ENCODE measurements around the gene FBXW9. TPM values are rescaled to one million over a fixed set of nuclear protein-coding genes. Genes with fewer than 3 reads are reported as not detected.

The FBXW9 gene
- total RNA-seq, 3 donors from 2014 or later, result 6.0 to 8.9 (median 7.8) TPM

- ATAC-seq (no peak), DNase-seq (no peak)
- no peaks in the 10 kb centered on the region for H3K9me3 ChIP-seq
- intact Hi-C loops (cut with DNase I, micrococcal nuclease), result loop anchor here in 1 of 2 donors (10.0 kb wide), 1 partner anchor 96 kb away; no protein-coding TSS in a partner anchor
- H3K36me3 ChIP-seq (ENCODE audit: low read depth), result peaks cover under 1% of the 10 kb centered on the region
- peaks cover 33% of the 10 kb centered on the region for H3K4me1 ChIP-seq (ENCODE audit: low read depth)
- TF ChIP-seq CTCF (IDR thresholded peaks at IDR 0.05), result no peak
- H3K4me3 ChIP-seq, result peak overlapping the region; percentile 77
These were observed 26.1 kb downstream of the FBXW9 start for GRCh38 chr19:12670159-12670928.

DNA sequence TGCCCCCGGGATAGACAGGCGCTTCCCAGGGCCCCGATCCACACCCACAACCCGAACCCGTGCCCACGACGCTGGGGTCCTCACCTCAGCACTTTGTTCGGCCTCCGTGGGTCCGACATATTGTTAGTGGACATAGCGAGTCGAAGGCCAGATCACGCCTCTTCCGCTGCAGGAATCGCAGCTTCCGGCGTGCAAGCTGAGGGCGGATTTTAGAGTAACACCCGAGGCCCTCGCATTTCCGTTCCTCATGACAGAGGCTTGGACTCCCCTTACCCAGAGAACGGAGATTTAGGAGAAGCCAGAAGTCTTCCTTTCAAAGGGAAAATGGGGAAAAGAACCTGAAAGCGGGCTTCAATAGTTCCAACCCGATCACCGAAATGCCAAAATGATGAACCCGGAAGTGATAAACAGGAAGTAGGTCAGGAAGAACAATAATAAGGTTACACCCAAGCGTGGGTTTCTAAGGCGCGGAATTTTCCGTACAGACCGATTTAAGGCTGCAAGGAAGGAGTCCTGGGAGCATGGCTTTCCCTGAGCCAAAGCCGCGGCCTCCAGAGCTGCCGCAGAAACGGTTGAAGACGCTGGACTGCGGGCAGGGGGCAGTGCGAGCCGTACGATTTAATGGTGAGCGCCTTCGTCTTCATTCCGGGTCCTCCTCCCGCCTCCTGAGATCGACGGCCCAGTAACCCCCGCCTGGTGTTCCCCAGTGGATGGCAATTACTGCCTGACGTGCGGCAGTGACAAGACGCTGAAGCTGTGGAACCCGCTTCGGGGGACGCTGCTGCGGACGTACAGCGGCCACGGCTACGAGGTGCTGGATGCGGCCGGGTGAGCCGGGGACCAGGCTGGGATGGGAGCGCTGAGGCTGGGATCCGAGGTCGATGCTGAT is 26.9 kb downstream of the FBXW9 start:
- DNase-seq (peak; percentile 83 to 87 (median 85)), ATAC-seq (peak; percentile 78)
- intact Hi-C loops (cut with DNase I, micrococcal nuclease), result loop anchor here in 1 of 2 donors (10.0 kb wide), 1 partner anchor 95 kb away; no protein-coding TSS in a partner anchor
- TF ChIP-seq CTCF (IDR thresholded peaks at IDR 0.05), result no peak
- peak overlapping the region; percentile 77 for H3K4me3 ChIP-seq
- H3K4me1 ChIP-seq (ENCODE audit: low read depth), result peaks cover 33% of the 10 kb centered on the region
- no peaks in the 10 kb centered on the region for H3K9me3 ChIP-seq
- no peaks in the 10 kb centered on the region for H3K36me3 ChIP-seq (ENCODE audit: low read depth)

DNA sequence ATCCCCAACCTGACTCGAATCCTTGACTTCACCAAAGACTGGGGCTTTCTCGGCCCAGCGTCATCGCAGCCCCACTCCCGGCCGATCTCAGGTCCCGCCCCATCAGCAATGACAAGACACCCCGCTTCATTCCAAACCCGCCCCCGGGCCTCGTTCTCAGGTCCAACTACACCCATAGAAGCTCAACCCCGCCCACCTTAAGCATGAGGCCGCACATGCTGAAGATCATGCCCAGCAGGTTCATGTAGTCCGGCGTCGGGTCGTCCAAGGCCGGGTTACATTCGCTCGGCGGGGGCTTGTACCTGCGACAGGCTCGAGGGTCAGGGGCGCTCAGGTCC is 27.5 kb downstream of the FBXW9 start:
- DNase-seq (peak in 2 of 3 donors; percentile 60 to 80), ATAC-seq (peak; percentile 10)
- intact Hi-C loops (cut with DNase I, micrococcal nuclease), result no loop called here
- Histone ChIP-seq H3K4me1 (ENCODE audit: low read depth) (peaks cover 33% of the 10 kb centered on the region), H3K4me3 (peak overlapping the region; percentile 77), H3K36me3 (ENCODE audit: low read depth) (no peaks in the 10 kb centered on the region), H3K9me3 (no peaks in the 10 kb centered on the region)
- TF ChIP-seq CTCF (IDR thresholded peaks at IDR 0.05), result no peak

- Histone ChIP-seq H3K36me3 (ENCODE audit: low read depth) (no peaks in the 10 kb centered on the region), H3K9me3 (no peaks in the 10 kb centered on the region), H3K4me3 (peak overlapping the region; percentile 77), H3K4me1 (ENCODE audit: low read depth) (peaks cover 33% of the 10 kb centered on the region)
- intact Hi-C loops (cut with DNase I, micrococcal nuclease), result no loop called here
- ATAC-seq (no peak), DNase-seq (no peak)
- TF ChIP-seq CTCF (IDR thresholded peaks at IDR 0.05), result no peak
These were observed 28.1 kb downstream of the FBXW9 start for GRCh38 chr19:12668346-12668745.

- peak in 1 of 3 donors; percentile 49 for DNase-seq
- no peaks in the 10 kb centered on the region for H3K9me3 ChIP-seq
- H3K4me3 ChIP-seq, result no peak overlapping the region
- peaks cover 33% of the 10 kb centered on the region for H3K4me1 ChIP-seq (ENCODE audit: low read depth)
- intact Hi-C loops (cut with DNase I, micrococcal nuclease), result no loop called here
- ATAC-seq, result no peak
- TF ChIP-seq CTCF (IDR thresholded peaks at IDR 0.05), result no peak
- no peaks in the 10 kb centered on the region for H3K36me3 ChIP-seq (ENCODE audit: low read depth)
These were observed 28.6 kb downstream of the FBXW9 start for GRCh38 chr19:12667731-12668302.

Measured in mucosa of descending colon (tissue), 3 donors.